GM12873 (cell line): ENCODE measurements around the gene MAST3.
A peak's percentile ranks its signal among the peaks of the same experiment; 100 is the strongest.

Experiments
- TF ChIP-seq, protein P1 (sequence below): IDR thresholded peaks from 2 replicates; pipeline ENCODE4 v1.5.1; 2012; ENCODE audit warnings: low read depth, mild to moderate bottlenecking, moderate library complexity, low read length, control low read depth; ENCODE audit not compliant: insufficient read depth; ENCODE audit errors: missing control alignments

Gene MAST3

DNA sequence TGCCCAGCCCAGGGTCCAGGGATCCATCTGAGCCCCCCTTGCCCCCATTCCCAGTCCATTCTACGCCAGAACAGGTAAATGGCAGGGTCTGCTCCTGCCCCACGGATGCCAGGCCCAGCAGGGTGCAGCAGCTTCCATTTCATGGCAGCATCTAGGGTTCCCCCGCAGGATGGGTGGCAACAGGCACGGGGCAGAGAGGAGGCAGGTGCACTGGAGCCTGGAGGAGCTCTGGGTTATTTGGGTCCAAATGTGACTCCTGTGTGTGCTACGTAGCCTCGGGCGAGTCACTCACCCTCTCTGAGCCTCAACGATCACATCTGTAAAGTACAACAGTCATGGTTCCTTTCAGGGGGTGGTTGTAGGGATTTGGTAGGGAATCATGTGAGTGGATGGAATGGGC is 38.3 kb upstream of the MAST3 start:
- TF ChIP-seq, protein P1, sequence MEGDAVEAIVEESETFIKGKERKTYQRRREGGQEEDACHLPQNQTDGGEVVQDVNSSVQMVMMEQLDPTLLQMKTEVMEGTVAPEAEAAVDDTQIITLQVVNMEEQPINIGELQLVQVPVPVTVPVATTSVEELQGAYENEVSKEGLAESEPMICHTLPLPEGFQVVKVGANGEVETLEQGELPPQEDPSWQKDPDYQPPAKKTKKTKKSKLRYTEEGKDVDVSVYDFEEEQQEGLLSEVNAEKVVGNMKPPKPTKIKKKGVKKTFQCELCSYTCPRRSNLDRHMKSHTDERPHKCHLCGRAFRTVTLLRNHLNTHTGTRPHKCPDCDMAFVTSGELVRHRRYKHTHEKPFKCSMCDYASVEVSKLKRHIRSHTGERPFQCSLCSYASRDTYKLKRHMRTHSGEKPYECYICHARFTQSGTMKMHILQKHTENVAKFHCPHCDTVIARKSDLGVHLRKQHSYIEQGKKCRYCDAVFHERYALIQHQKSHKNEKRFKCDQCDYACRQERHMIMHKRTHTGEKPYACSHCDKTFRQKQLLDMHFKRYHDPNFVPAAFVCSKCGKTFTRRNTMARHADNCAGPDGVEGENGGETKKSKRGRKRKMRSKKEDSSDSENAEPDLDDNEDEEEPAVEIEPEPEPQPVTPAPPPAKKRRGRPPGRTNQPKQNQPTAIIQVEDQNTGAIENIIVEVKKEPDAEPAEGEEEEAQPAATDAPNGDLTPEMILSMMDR = no peak

DNA sequence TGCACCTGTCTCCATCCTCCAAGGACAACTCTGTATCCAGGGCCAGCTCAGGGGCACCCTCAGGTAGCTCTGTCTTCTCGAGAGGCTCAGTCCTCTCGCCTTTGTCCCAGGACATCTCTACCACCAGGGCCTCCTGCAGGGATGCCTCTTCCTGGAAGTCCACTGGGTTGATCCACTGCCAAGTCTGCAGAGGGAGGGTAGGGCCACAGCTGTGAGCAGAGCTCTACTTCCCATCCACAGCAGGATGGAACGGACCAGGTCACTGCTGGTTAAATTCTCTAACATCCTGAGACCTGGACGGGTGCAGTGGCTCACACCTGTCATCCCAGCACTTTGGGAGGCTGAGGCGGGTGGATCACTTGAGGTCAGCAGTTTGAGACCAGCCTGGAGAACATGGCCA is 37.7 kb upstream of the MAST3 start:
- TF ChIP-seq, protein P1 = no peak

DNA sequence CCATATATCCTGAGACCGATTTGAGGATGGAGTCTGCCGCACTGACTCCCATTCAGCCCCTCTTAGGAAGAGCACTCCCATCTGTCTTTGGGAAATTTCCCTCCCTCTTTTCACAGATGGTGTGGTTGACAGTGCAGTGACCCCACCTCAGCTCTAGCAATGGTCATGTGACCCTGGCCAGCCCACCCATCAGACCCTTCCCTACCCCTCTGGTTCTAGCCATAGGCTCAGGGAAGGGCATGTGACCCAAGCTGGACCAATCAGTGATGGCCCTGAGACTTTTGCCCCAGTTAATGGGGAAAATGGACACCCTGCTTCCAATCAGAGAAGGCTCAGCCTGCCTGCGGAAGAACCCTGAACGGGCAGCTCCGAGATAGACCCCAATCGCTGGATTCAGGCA is 37.1 kb upstream of the MAST3 start:
- TF ChIP-seq, protein P1 = no peak

DNA sequence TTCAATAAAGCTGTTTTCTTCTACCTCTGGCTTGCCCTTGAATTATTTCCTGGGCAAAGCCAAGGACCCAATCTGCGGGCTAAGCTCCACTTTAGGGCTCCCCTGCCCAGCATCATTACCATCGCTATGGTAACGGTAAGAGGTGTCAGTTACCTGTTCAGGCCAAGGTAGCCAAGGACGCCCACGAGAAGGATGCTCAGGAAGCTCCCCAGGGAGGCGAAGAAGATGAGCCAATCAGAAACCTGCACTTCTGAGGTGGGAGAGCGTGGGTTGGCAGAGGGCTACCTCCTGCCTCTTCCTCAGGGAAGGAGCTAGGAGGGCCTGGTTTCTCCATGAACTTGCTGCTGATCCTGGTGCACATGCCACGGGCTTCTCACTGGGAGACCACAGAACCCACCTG is 35.5 kb upstream of the MAST3 start:
- TF ChIP-seq, protein P1 = no peak

DNA sequence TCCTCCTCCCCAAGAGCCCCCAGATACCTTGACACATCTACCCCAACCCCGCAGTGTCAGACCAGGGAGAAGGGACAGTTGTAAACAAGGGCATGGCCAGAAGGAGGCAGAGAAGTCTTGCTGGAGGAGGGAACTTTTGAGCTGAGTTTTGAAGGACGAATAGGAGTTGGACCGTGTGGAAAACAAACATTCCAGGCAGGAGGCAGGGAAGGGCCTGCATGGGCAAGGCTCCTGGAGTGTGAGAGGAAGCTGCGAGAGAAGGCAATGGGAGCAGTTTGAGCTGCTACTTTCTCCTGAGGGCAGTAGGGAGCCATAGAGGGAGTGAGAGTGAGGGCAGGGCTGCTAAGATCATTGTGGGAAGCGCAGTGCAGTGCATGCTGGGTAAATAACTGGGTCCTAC is 34.1 kb upstream of the MAST3 start:
- TF ChIP-seq, protein P1 = peak; percentile 20

DNA sequence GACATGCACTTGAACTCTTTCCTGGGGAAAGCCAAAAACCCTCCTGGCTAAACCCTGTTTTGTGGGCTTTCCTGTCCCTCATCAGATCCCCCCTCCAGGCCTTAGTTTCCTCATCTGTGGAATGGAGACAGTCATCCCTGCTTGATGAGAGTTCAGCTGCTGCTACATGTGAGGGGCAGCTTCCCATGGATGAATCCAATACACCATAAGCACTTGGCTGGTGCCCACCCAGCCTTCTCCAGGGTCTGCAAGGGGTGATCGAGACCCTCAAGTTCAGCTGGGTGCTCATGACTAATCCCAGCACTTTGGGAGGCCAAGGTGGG is 32.4 kb upstream of the MAST3 start:
- TF ChIP-seq, protein P1 = no peak

DNA sequence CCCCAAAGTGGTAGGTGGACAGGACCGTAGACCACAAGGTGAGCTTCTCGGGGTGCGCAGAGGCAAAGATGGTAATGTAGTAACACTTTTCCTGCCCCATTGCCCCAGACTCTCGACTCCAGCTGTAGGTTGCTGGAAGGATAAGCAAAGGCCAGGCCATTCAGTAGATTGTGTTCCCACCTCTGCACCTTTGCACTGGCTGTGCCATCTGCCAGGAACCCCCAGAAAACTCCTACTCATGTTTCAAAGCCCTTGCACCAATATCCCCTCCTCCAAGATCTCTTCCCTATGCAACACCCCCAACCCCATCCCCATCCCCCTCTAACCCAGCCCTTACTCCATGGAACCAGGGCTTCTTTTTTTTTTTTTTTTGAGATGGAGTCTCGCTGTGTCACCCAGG is 29.2 kb upstream of the MAST3 start:
- TF ChIP-seq, protein P1 = no peak

DNA sequence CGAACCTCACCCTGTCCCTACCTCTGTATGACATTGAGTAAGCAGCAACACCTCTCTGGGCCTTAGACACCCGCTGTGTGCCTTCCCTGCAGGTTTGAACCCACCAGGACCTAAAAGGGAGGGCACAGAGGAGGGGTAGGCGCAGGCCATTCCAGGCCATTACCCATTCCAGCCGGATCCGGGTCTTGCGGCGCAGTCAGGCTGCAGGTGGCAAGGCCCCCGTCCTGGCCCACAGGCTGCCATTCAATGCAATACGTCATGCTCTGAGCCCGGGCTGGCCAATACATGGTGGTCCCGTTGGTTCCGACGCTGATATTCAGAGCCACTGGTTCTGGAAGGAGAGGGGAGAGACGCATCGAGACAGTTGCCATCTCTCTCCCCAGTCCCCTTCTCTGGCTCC is 28.2 kb upstream of the MAST3 start:
- TF ChIP-seq, protein P1 = no peak
